ENCODE measurements around the gene MGST2. TPM values are rescaled to one million over a fixed set of nuclear protein-coding genes. Genes with fewer than 3 reads are reported as not detected.
"Not testable (repeated sequence)": the region's sequence is repeated elsewhere in the genome, so short reads cannot be mapped to it uniquely, and the experiment has no call there.

MGST2 gene
- total and polyA plus RNA-seq, 2 experiments from 2014 or later = 82.4 to 97.9 TPM

DNA sequence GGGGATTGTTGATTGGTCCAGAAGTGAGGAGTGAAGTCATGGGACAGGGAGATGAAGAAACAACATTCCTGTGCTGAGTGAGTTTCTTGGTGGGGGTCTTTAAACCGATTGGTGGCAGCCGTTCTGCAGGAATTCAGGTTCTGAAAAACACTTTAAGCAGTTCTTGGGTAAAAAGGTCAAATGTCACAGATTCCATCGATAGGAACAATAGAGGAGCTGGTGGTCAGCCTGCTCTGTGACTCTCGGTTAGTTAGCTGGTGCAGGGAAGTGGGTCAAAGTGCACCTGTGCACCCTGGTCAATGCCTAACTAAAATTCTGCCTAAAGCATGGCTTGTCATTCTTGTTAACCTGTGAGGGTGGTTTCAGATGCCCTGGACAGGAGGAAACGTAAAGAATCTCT, 34.6 kb upstream of the MGST2 start:
- H3K9me2 ChIP-seq (replicated peaks; ENCODE audit: insufficient read depth) = no peaks in the 10 kb centered on the region
- no peak overlapping the region for H3K27ac ChIP-seq
- no peaks in the 10 kb centered on the region for H3K36me3 ChIP-seq (replicated peaks; ENCODE audit: insufficient read depth, low read depth)
- peaks cover 8% of the 10 kb centered on the region for H3K4me1 ChIP-seq (ENCODE audit: insufficient read depth)
- TF ChIP-seq EZH2 (IDR thresholded peaks at IDR 0.05; ENCODE audit: borderline replicate concordance) (no peak), EZH2phosphoT487 (IDR thresholded peaks at IDR 0.05; ENCODE audit: low read depth, severe bottlenecking, unreplicated experiment) (no peak)
- TF ChIP-seq, protein P1, sequence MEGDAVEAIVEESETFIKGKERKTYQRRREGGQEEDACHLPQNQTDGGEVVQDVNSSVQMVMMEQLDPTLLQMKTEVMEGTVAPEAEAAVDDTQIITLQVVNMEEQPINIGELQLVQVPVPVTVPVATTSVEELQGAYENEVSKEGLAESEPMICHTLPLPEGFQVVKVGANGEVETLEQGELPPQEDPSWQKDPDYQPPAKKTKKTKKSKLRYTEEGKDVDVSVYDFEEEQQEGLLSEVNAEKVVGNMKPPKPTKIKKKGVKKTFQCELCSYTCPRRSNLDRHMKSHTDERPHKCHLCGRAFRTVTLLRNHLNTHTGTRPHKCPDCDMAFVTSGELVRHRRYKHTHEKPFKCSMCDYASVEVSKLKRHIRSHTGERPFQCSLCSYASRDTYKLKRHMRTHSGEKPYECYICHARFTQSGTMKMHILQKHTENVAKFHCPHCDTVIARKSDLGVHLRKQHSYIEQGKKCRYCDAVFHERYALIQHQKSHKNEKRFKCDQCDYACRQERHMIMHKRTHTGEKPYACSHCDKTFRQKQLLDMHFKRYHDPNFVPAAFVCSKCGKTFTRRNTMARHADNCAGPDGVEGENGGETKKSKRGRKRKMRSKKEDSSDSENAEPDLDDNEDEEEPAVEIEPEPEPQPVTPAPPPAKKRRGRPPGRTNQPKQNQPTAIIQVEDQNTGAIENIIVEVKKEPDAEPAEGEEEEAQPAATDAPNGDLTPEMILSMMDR (IDR thresholded peaks at IDR 0.05; ENCODE audit: poor library complexity) = no peak
- no peaks in the 10 kb centered on the region for H3K9me3 ChIP-seq (ENCODE audit: low read depth)
- H3K27me3 ChIP-seq = peaks cover 4% of the 10 kb centered on the region
- no peak overlapping the region for H3K4me3 ChIP-seq
- H3K4me2 ChIP-seq = no peak overlapping the region
- no peak overlapping the region for H2AFZ ChIP-seq
- H4K20me1 ChIP-seq (ENCODE audit: insufficient read depth, poor library complexity, severe bottlenecking) = no peaks in the 10 kb centered on the region
- no peaks in the 10 kb centered on the region for H3K79me2 ChIP-seq
- 58% methylated on average over 5 of the region's 5 CpGs for WGBS (ENCODE audit: low lambda C conversion rate, missing lambda C conversion rate)
- DNase-seq (ENCODE audit: low spot score) = no peak

DNA sequence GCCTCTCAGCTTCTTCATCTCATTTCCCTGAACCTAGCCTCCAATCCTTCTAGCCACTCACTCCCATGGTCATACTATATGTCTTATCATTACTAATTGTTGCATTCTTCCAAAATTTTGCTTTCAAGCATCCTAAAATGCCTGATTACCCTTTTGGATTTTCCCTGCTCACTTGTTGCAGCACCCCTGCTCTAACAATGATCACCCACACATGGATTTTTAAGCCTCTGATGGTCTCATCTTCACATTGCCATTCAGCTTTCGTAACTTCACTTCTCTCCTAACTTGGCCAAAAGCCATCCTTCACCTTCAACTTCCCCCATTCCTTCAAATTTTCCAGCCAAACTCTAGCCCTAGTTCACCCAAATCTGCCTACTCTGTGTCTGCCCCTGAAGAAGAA, 33.8 kb upstream of the MGST2 start:
- 86% methylated on average over 1 of the region's 1 CpG for WGBS (ENCODE audit: low lambda C conversion rate, missing lambda C conversion rate)
- Histone ChIP-seq H3K36me3 (replicated peaks; ENCODE audit: insufficient read depth, low read depth) (no peaks in the 10 kb centered on the region), H3K4me2 (no peak overlapping the region), H3K4me1 (ENCODE audit: insufficient read depth) (peaks cover 8% of the 10 kb centered on the region), H3K9me3 (ENCODE audit: low read depth) (no peaks in the 10 kb centered on the region), H3K9me2 (replicated peaks; ENCODE audit: insufficient read depth) (no peaks in the 10 kb centered on the region), H3K27ac (no peak overlapping the region), H2AFZ (no peak overlapping the region), H3K79me2 (no peaks in the 10 kb centered on the region), H4K20me1 (ENCODE audit: insufficient read depth, poor library complexity, severe bottlenecking) (no peaks in the 10 kb centered on the region), H3K4me3 (no peak overlapping the region), H3K27me3 (peaks cover 4% of the 10 kb centered on the region)
- DNase-seq (ENCODE audit: low spot score) = no peak
- TF ChIP-seq, protein P1 (IDR thresholded peaks at IDR 0.05; ENCODE audit: poor library complexity) = no peak
- no peak for TF ChIP-seq EZH2 (IDR thresholded peaks at IDR 0.05; ENCODE audit: borderline replicate concordance)
- TF ChIP-seq EZH2phosphoT487 (IDR thresholded peaks at IDR 0.05; ENCODE audit: low read depth, severe bottlenecking, unreplicated experiment) = no peak

DNA sequence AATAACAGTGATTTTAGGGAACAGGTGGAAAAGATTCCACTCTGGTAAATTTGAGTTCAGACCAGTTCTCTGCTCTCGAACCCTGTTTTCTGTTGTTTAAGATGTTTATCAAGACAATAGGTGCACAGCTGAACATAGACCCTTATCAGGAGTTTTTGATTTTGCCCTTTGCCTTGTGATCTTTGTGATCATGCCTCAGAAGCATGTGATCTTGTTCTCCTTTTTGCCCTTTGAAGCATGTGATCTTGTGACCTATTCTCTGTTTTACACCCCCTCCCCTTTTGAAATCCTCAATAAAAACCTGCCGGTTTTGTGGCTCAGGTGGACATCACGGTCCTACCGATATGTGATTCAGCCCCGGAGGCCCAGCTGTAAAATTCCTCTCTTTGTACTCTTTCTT, 32.9 kb upstream of the MGST2 start:
- not testable (repeated sequence) for H3K27ac ChIP-seq; H4K20me1 ChIP-seq (ENCODE audit: insufficient read depth, poor library complexity, severe bottlenecking); H3K4me1 ChIP-seq (ENCODE audit: insufficient read depth); H3K36me3 ChIP-seq (replicated peaks; ENCODE audit: insufficient read depth, low read depth); H3K4me3 ChIP-seq; H3K27me3 ChIP-seq; H2AFZ ChIP-seq; H3K9me2 ChIP-seq (replicated peaks; ENCODE audit: insufficient read depth); H3K79me2 ChIP-seq; DNase-seq (ENCODE audit: low spot score); H3K9me3 ChIP-seq (ENCODE audit: low read depth)
- 67% methylated on average over 5 of the region's 5 CpGs for WGBS (ENCODE audit: low lambda C conversion rate, missing lambda C conversion rate)
- H3K4me2 ChIP-seq = peak overlapping the region; percentile 70

DNA sequence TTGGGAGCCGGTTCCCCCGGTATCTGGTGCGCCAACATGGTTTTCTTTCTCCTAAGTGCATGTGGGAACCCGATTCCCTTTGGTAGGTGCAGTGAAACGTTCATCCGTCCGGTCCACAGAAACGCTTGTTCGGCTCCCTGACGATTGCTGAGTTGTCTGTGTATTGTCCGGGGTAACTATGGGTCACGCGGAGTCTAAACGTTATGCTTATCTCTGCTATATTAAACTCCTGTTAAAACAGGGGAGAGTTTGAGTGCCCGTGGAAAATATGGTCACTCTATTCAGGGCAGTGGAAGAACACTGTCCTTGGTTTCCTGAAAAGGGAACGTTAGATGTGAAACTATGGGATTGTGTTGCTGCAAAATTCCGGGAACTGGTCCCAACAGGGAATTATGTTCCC, 32.4 kb upstream of the MGST2 start:
- no peaks in the 10 kb centered on the region for H4K20me1 ChIP-seq (ENCODE audit: insufficient read depth, poor library complexity, severe bottlenecking)
- H3K9me3 ChIP-seq (ENCODE audit: low read depth) = no peaks in the 10 kb centered on the region
- H2AFZ ChIP-seq = no peak overlapping the region
- peaks cover 4% of the 10 kb centered on the region for H3K4me1 ChIP-seq (ENCODE audit: insufficient read depth)
- H3K79me2 ChIP-seq = no peaks in the 10 kb centered on the region
- H3K36me3 ChIP-seq (replicated peaks; ENCODE audit: insufficient read depth, low read depth) = no peaks in the 10 kb centered on the region
- peak overlapping the region; percentile 70 for H3K4me2 ChIP-seq
- H3K27ac ChIP-seq = no peak overlapping the region
- 81% methylated on average over 17 of the region's 17 CpGs for WGBS (ENCODE audit: low lambda C conversion rate, missing lambda C conversion rate)
- no peak for TF ChIP-seq EZH2phosphoT487 (IDR thresholded peaks at IDR 0.05; ENCODE audit: low read depth, severe bottlenecking, unreplicated experiment)
- TF ChIP-seq EZH2 (IDR thresholded peaks at IDR 0.05; ENCODE audit: borderline replicate concordance) = no peak
- TF ChIP-seq, protein P1 (IDR thresholded peaks at IDR 0.05; ENCODE audit: poor library complexity) = no peak
- H3K9me2 ChIP-seq (replicated peaks; ENCODE audit: insufficient read depth) = no peaks in the 10 kb centered on the region
- H3K4me3 ChIP-seq = no peak overlapping the region
- no peak for DNase-seq (ENCODE audit: low spot score)
- H3K27me3 ChIP-seq = peaks cover 4% of the 10 kb centered on the region

All from hepatocyte (in vitro differentiated cells).